IMR-90 (cell line): Measurements from ENCODE around the gene FGGY. TPM values are rescaled to one million over a fixed set of nuclear protein-coding genes. Genes with fewer than 3 reads are reported as not detected.

Source experiments
- ATAC-seq: fragments of 200-7000 bp; cut with Tn5 transposase; 2 replicates; pipeline ENCODE4 v1.9.1; 2020; ENCODE audit warnings: low read depth, mild to moderate bottlenecking, moderate library complexity
- BruUV-seq: library from RNA; stranded (reverse); fragments of 400-500 nt; replicated peaks from 2 replicates; lab custom pipeline; 2021; lab: Mats Ljungman, UMichigan
- CTCF ChIA-PET: fragments of 300-600 bp; formaldehyde crosslinking; extraction: SDS; loops from one replicate; lab custom pipeline; 2021; ENCODE audit warnings: antibody characterized with exemption; lab: Yijun Ruan, JAX
- POLR2A ChIA-PET: fragments of 300-600 bp; sonication (Branson Sonifier 250); formaldehyde crosslinking; loops from one replicate; lab custom pipeline; 2022; ENCODE audit warnings: antibody characterized with exemption; ENCODE audit not compliant: unreplicated experiment; lab: Charles Lee
- DNase-seq: peaks from one replicate; pipeline ENCODE4 v3.0.0; 2013
- H2AFZ ChIP-seq: replicated peaks from 2 replicates; pipeline ENCODE3; 2013; ENCODE audit warnings: low read length, mild to moderate bottlenecking; ENCODE audit not compliant: poor library complexity
- H2AK5ac ChIP-seq: 2 replicates; pipeline ENCODE4 v1.6.1; 2013; ENCODE audit warnings: low read depth, low read length, inconsistent platforms
- H2AK9ac ChIP-seq: replicated peaks from 2 replicates; pipeline ENCODE3; 2013; ENCODE audit warnings: mild to moderate bottlenecking, low read depth, low read length, moderate library complexity; ENCODE audit not compliant: poor library complexity
- H2BK120ac ChIP-seq: 2 replicates; pipeline ENCODE4 v1.6.1; 2013; ENCODE audit warnings: low read depth, low read length, inconsistent platforms
- H2BK15ac ChIP-seq: 3 replicates; pipeline ENCODE4 v1.6.1; 2013; ENCODE audit warnings: low read depth, low read length, inconsistent platforms
- H2BK20ac ChIP-seq: 2 replicates; pipeline ENCODE4 v1.6.1; 2013; ENCODE audit warnings: low read depth, mild to moderate bottlenecking, inconsistent platforms, low read length, moderate library complexity
- H2BK5ac ChIP-seq: 2 replicates; pipeline ENCODE4 v1.6.1; 2013; ENCODE audit warnings: mild to moderate bottlenecking, low read depth, low read length, inconsistent platforms; ENCODE audit not compliant: poor library complexity, severe bottlenecking
- H3K14ac ChIP-seq: replicated peaks from 2 replicates; pipeline ENCODE4 v1.6.1; 2013; ENCODE audit warnings: low read depth, low read length, inconsistent platforms
- H3K18ac ChIP-seq: 2 replicates; pipeline ENCODE4 v1.6.1; 2013; ENCODE audit warnings: low read depth, low read length, control low read depth
- H3K23ac ChIP-seq: 2 replicates; pipeline ENCODE4 v1.6.1; 2013; ENCODE audit warnings: low read depth, low read length, inconsistent platforms
- H3K27ac ChIP-seq: 2 replicates; pipeline ENCODE4 v1.5.1; 2013; ENCODE audit warnings: mild to moderate bottlenecking, control low read depth, low read length; ENCODE audit not compliant: insufficient read depth
- H3K27me3 ChIP-seq: 2 replicates; pipeline ENCODE4 v1.6.1; 2013; ENCODE audit warnings: low read length; ENCODE audit not compliant: control insufficient read depth, insufficient read depth
- H3K36me3 ChIP-seq: 2 replicates; pipeline ENCODE4 v1.6.1; 2013; ENCODE audit warnings: low read length, mixed read lengths; ENCODE audit not compliant: control insufficient read depth, insufficient read depth
- H3K4ac ChIP-seq: 2 replicates; pipeline ENCODE4 v1.6.1; 2013; ENCODE audit warnings: low read depth, low read length, inconsistent platforms
- H3K4me1 ChIP-seq: 2 replicates; pipeline ENCODE4 v1.6.1; 2013; ENCODE audit warnings: low read length, mixed read lengths; ENCODE audit not compliant: control insufficient read depth, insufficient read depth
- H3K4me2 ChIP-seq: 2 replicates; pipeline ENCODE4 v1.6.1; 2013; ENCODE audit warnings: low read depth, mild to moderate bottlenecking, control low read depth, low read length, moderate library complexity
- H3K4me3 ChIP-seq: 2 replicates; pipeline ENCODE4 v1.5.1; 2013; ENCODE audit warnings: low read depth, mild to moderate bottlenecking, control low read depth, low read length, moderate library complexity; ENCODE audit not compliant: insufficient read depth
- H3K56ac ChIP-seq: 2 replicates; pipeline ENCODE4 v1.6.1; 2013; ENCODE audit warnings: low read length, inconsistent platforms; ENCODE audit not compliant: insufficient read depth; ENCODE audit errors: extremely low read depth
- H3K79me1 ChIP-seq, 2 experiments: 2 replicates each; pipeline ENCODE4 v1.6.1; 2013; ENCODE audit warnings: low read length in 2 of 2, inconsistent platforms in 1 of 2, low read depth in 1 of 2
- H3K9ac ChIP-seq: 2 replicates; pipeline ENCODE4 v1.6.1; 2013; ENCODE audit warnings: low read depth, low read length, control low read depth
- H3K9me1 ChIP-seq: 2 replicates; pipeline ENCODE4 v1.6.1; 2013; ENCODE audit warnings: low read length, inconsistent platforms; ENCODE audit not compliant: insufficient read depth
- H3K9me3 ChIP-seq: 2 replicates; pipeline ENCODE4 v1.6.1; 2013; ENCODE audit warnings: low read length; ENCODE audit not compliant: control insufficient read depth, insufficient read depth
- H4K20me1 ChIP-seq: 2 replicates; pipeline ENCODE4 v1.6.1; 2013; ENCODE audit warnings: low read length, inconsistent platforms; ENCODE audit not compliant: insufficient read depth
- H4K5ac ChIP-seq: 2 replicates; pipeline ENCODE4 v1.6.1; 2013; ENCODE audit warnings: mild to moderate bottlenecking, low read depth, low read length, control low read depth
- H4K8ac ChIP-seq, 2 experiments: 2 replicates each; pipeline ENCODE4 v1.6.1; 2013; ENCODE audit warnings: low read depth in 2 of 2, low read length in 2 of 2, control low read depth in 1 of 2, inconsistent platforms in 1 of 2
- H4K91ac ChIP-seq: 2 replicates; pipeline ENCODE4 v1.6.1; 2013; ENCODE audit warnings: low read depth, low read length, inconsistent platforms; ENCODE audit not compliant: insufficient read depth
- BHLHE40 ChIP-seq: fragments of 150-350 bp; IDR thresholded peaks from 2 replicates; pipeline ENCODE4 v1.6.1; 2016; ENCODE audit warnings: mild to moderate bottlenecking, low read depth, low read length
- CEBPB ChIP-seq: IDR thresholded peaks from 2 replicates; pipeline ENCODE4 v1.6.1; 2012; ENCODE audit warnings: low read depth, low read length, improper control_type of control experiment
- CHD1 ChIP-seq: IDR thresholded peaks from 2 replicates; pipeline ENCODE4 v1.6.1; 2012; ENCODE audit warnings: low read depth, low read length, improper control_type of control experiment
- CTCF ChIP-seq: conservative IDR thresholded peaks from 2 replicates; pipeline ENCODE4 v1.5.1; 2012; ENCODE audit warnings: mild to moderate bottlenecking, low read depth, low read length, improper control_type of control experiment
- ELK1 ChIP-seq: fragments of 150-350 bp; IDR thresholded peaks from 2 replicates; pipeline ENCODE4 v1.6.1; 2016; ENCODE audit warnings: low read depth, mild to moderate bottlenecking, low read length, moderate library complexity, borderline replicate concordance
- FOS ChIP-seq: fragments of 150-350 bp; IDR thresholded peaks from 2 replicates; pipeline ENCODE4 v1.6.1; 2016; ENCODE audit warnings: low read depth, low read length
- MAFK ChIP-seq: IDR thresholded peaks from 2 replicates; pipeline ENCODE4 v1.6.1; 2012; ENCODE audit warnings: low read depth, low read length, improper control_type of control experiment
- MAZ ChIP-seq: IDR thresholded peaks from 2 replicates; pipeline ENCODE4 v1.6.1; 2012; ENCODE audit warnings: low read depth, mild to moderate bottlenecking, low read length, improper control_type of control experiment, moderate library complexity, borderline replicate concordance
- MXI1 ChIP-seq: IDR thresholded peaks from 2 replicates; pipeline ENCODE4 v1.6.1; 2012; ENCODE audit warnings: low read depth, mild to moderate bottlenecking, low read length, moderate library complexity, borderline replicate concordance
- NFE2L2 ChIP-seq: fragments of 150-350 bp; IDR thresholded peaks from 2 replicates; pipeline ENCODE4 v1.6.1; 2016; ENCODE audit warnings: low read depth, mild to moderate bottlenecking, low read length
- POLR2A ChIP-seq: IDR thresholded peaks from 2 replicates; pipeline ENCODE4 v1.6.1; 2012; ENCODE audit warnings: mild to moderate bottlenecking, low read depth, low read length
- RAD21 ChIP-seq: IDR thresholded peaks from 2 replicates; pipeline ENCODE4 v1.6.1; 2012; ENCODE audit warnings: low read length, improper control_type of control experiment
- RCOR1 ChIP-seq: IDR thresholded peaks from 2 replicates; pipeline ENCODE4 v1.6.1; 2012; ENCODE audit warnings: mild to moderate bottlenecking, low read length, improper control_type of control experiment; ENCODE audit not compliant: insufficient replicate concordance
- RFX5 ChIP-seq: IDR thresholded peaks from 2 replicates; pipeline ENCODE4 v1.8.0; 2012; ENCODE audit warnings: low read depth, mild to moderate bottlenecking, low read length, moderate library complexity
- SMC3 ChIP-seq: fragments of 150-350 bp; IDR thresholded peaks from 2 replicates; pipeline ENCODE4 v1.6.1; 2016; ENCODE audit warnings: low read depth, mild to moderate bottlenecking, antibody characterized with exemption, low read length, moderate library complexity
- USF2 ChIP-seq: fragments of 150-350 bp; IDR thresholded peaks from 2 replicates; pipeline ENCODE4 v1.6.1; 2017; ENCODE audit warnings: mild to moderate bottlenecking, antibody characterized with exemption, low read length, low read depth
- dilution Hi-C: fragments of 300-500 bp; cut with HindIII; formaldehyde crosslinking; loops from one replicate; pipeline ENCODE4 v1.14.3; 2018; ENCODE audit warnings: low sequenced_read_pairs; ENCODE audit not compliant: unreplicated experiment
- in situ Hi-C: fragments of 300-500 bp; cut with MboI; formaldehyde crosslinking; loops from 3 replicates; pipeline ENCODE4 v1.14.3; 2019; ENCODE audit warnings: low sequenced_read_pairs, inconsistent platforms, mixed read lengths
- intact Hi-C: fragments of 100-400 bp; cut with micrococcal nuclease; formaldehyde crosslinking; loops from 2 replicates; pipeline ENCODE4 v1.10.0; 2022
- polyA plus RNA-seq, 3 experiments: library from polyadenylated mRNA; depleted of rRNA; stranded (reverse); fragments of >200 nt; gene quantifications; 2 replicates each; pipeline ENCODE4 v1.2.3, GENCODE V29; 2012; ENCODE audit warnings: low replicate concordance in 1 of 3
- total RNA-seq: library from RNA; depleted of rRNA; stranded (reverse); fragments of >200 nt; gene quantifications from 2 replicates; pipeline ENCODE4 v1.2.3, GENCODE V29; 2012

The FGGY gene
- total and polyA plus RNA-seq, 2 of the 4 experiments (the other 2 are of a cell fraction), result 5.6 to 14.0 TPM

GRCh38 chr1:59598120-59598440, 301.2 kb downstream of the FGGY start:
- dilution Hi-C loops, result no loop called here

More at GRCh38 chr1:59598120-59598440, 301.2 kb downstream of the FGGY start:
- Histone ChIP-seq H2AFZ (no peak overlapping the region), H2BK20ac (no peak overlapping the region; the same call in 1 of the 2 replicates), H2AK5ac (no peak overlapping the region), H4K8ac (no peak overlapping the region), H3K56ac (no peak overlapping the region), H3K9ac (no peak overlapping the region), H4K20me1 (no peaks in the 10 kb centered on the region), H3K23ac (no peak overlapping the region), H4K5ac (no peak overlapping the region; the same call in 1 of the 2 replicates), H3K4ac (peak overlapping the region; percentile 41; the same call in 1 of the 2 replicates), H3K4me3 (no peak overlapping the region), H3K4me1 (peaks cover 19% of the 10 kb centered on the region), H3K79me1 (no peaks in the 10 kb centered on the region), H3K18ac (peak overlapping the region; percentile 2; the same call in 1 of the 2 replicates), H3K36me3 (no peaks in the 10 kb centered on the region), H2AK9ac (no peak overlapping the region), H2BK15ac (peak overlapping the region; percentile 39; the same call in 1 of the 3 replicates), H3K9me3 (no peaks in the 10 kb centered on the region), H3K4me2 (no peak overlapping the region), H3K27ac (peak overlapping the region; percentile 4; the same call in 1 of the 2 replicates), H3K27me3 (no peaks in the 10 kb centered on the region), H4K91ac (no peak overlapping the region), H3K14ac (no peak overlapping the region), H3K9me1 (peaks cover 11% of the 10 kb centered on the region), H2BK120ac (no peak overlapping the region), H2BK5ac (no peak overlapping the region)
- DNase-seq, result no peak
- no peak for ATAC-seq
- intact Hi-C loops, result loop anchor here (5.0 kb wide), 2 partner anchors 79 to 816 kb away; partner anchors contain the start of gene JUN
- ChIA-PET POLR2A (no interaction called here), CTCF (no interaction called here)
- no TSS peak for BruUV-seq
- TF ChIP-seq RCOR1 (no peak), CEBPB (no peak), FOS (no peak), ELK1 (no peak), RFX5 (no peak), RAD21 (no peak), NFE2L2 (no peak), MAFK (no peak), USF2 (no peak), SMC3 (no peak), MXI1 (no peak), BHLHE40 (no peak), CHD1 (no peak), CTCF (no peak), MAZ (no peak), POLR2A (no peak)
- in situ Hi-C loops, result no loop called here
